Skin of body (tissue), 2 donors: Measurements from ENCODE around the gene PRRT3. TPM values are rescaled to one million over a fixed set of nuclear protein-coding genes. Genes with fewer than 3 reads are reported as not detected.

Experiments used
- DNase-seq: peaks from one replicate; lab custom pipeline; 2025; lab: John Stamatoyannopoulos, UW
- total RNA-seq: library from RNA; depleted of rRNA; stranded (reverse); fragments of >200 nt; gene quantifications from one replicate; pipeline ENCODE4 v1.2.3, GENCODE V29; 2014

The PRRT3 gene
- 1.2 TPM for total RNA-seq

DNA sequence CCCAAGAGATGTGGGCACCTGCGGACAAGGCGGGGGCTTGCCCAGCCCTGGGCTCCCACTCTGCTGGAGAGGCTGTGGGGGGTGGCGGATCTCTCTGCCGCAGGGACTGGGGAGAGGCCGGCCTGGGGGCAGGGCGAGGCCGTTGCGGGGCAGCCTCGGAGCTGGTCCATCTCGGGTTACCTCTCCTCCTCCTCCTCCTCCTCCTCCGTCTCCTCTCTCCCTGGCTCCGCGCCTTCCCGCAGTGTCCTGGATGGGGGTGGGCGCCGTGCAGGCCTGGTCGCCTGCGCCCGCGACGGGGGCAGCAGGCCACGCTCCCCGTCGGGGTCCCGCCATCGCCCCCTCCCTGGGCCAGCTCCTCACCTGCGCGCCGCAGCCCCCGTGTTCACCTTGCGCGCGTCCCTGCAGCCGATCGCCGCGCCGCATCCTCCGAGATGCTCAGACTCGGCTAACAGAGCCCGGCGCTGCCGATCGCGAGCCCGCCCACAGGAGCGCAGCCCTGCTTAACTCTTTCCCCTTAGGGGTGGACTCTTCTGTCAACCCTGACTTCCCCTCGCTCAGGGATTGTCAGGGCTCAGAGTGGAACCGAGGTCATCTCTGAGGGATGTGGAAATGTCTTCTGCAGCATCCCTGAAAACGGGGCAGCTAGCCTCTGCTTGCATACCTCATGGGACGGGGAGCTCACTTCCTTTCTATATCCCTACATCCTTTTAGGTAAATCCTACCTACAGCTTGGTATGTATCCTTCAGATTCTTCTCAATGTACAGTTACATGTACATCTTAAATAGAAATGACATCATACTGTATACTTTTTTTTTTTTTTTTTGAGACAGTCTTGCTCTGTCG lies at the start of gene PRRT3:
Gene PRRT3 (minus strand): TSS at position 447 of the 844 bp plus-strand sequence. CDS start 2,293 bp downstream, outside the sequence.
- no peak for DNase-seq

GRCh38 chr3:10000686-10001085 lies 48.5 kb upstream of the PRRT3 start:
- no peak for DNase-seq

GRCh38 chr3:9994086-9994844 lies 42.1 kb upstream of the PRRT3 start:
- peak; percentile 13 for DNase-seq

DNA sequence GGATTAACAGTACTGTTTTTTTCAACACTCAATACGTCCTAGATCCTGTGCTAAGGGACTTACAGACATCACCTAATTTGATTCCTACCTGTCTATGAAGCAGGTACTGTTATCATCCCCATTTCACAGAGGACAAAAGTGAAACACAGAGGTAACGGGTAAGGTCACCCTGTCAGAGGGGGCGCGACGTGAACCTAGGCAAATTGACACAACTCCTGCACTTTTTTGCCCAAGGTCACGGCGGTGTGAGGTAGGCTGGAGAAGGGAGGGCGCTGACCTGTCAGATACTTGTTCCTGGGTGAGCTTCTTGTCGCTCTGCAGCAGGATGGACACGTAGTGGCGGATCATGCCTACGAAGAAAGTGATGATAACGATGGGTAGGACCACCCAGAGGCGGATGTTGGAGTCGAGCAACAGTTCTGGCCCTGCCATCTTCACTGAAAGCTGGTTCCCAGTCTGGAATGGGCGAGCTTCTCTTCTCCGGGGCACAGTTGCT lies 34.1 kb upstream of the PRRT3 start:
- DNase-seq, result no peak

- no peak for DNase-seq
Measured at GRCh38 chr3:9980251-9980650, 28.0 kb upstream of the PRRT3 start.

GRCh38 chr3:9978710-9979305 lies 26.6 kb upstream of the PRRT3 start:
- no peak for DNase-seq

DNA sequence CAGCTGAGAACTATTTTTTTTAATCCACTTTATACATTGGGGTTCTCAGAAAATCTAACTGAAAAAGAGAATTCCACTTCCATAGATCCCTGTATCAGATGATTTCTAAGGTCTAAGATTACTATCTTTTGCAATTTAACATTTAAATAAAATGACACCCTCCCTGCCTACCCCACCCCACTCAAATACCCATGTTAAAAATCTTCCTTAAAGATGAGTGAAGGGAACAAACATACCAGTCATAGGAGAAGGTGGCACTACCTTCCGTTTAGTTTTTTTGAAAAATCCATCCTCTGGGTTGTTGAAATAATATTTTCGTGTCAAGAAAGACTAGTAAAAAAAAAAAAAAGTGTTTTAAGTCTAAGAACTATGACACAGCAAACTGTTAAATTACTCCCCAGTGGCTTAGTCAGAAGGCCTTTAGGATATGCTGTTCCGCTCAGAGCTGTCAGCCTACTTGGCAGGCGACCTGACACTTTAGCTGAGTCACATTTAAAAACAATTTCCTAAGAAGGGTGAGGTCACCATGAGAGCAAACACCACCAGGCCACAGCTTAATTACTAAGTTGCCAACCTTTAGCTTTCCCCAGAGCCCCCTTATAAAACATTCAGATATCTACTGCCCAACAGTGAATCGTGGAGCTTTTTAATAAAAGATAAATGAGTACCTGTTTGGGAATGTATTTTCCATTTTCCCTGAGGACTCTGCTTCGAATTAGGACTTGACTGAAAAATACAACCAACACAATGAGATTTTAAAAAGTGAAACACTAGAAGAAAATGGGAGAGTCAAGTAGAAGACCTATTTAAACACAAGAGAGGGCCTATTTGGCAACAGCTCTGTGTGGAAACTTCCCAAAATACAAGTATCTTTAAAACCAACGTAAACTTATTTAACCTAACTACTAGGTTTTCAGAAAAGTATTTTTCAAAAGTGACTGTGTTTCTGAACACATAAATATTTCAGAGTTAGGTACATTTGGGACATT lies 24.8 kb upstream of the PRRT3 start:
- DNase-seq, result no peak

DNA sequence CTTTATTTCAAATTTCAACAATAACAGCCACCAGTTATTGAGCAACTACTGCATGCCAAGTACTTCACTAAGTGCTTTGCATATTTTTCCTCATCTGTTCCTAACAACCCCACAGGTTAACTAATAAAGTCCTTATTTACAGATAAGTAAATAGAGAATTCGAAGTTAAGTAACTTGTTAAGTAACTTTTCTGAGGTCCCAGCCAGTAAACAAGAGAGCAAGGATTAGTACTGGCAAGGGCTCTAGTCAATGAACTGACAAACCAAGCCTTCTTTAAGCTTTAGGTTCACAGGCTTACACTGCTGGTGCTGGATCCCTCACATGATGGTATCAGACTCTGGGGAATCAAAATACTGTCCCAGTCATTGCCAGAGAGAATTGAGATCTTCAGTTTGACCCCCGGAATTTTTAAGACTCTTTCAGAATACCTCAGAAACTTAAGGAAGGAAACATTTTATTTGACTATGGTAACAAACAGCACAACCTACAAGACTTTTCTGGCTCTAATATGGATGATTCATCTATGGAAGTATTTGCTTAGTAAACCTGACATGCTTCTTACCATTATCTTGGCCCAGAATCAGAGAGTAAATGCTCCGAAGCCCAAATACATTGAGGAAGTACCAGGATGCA lies 17.9 kb upstream of the PRRT3 start:
- no peak for DNase-seq

DNA sequence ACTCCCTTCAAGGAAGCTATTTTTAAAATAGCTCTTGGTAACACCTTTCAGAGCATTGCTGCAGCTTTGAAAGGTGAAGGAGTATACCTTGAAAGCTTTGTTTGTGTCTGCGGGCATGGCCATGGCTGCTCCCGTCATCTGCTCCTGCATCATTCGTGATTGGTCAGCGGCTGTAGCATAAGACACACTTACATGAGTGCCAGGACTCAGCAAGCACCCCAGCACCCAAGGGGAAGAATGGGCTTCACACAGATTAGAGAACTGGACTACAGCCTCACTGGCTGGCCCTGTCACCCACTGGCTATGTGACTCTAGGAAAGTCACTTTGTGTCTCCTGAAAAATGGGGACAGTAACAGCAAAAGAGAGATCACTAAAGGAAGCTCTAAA lies 17.4 kb upstream of the PRRT3 start:
- no peak for DNase-seq

DNA sequence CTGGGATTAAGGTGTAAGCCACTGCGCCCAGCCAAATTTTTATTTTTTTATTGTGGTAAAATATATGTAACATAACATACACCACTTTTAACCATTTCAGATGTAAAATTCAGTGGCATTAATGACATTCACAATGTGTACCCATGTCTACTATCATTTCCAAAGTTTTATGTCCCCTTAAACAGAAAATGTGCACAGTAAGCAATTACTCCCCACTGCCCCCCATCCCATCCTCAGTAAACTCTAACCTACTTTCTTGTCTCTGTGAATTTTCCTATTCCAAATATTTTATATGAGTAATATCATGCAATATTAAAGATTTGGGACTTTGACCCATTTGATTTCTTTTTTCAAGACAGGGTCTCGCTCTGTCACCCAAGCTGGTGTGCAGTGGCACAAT lies 14.6 kb upstream of the PRRT3 start:
- no peak for DNase-seq

- no peak for DNase-seq
Measured at GRCh38 chr3:9965200-9965875, 13.1 kb upstream of the PRRT3 start.

- no peak for DNase-seq
Measured at GRCh38 chr3:9957214-9957613, 5.0 kb upstream of the PRRT3 start.

DNA sequence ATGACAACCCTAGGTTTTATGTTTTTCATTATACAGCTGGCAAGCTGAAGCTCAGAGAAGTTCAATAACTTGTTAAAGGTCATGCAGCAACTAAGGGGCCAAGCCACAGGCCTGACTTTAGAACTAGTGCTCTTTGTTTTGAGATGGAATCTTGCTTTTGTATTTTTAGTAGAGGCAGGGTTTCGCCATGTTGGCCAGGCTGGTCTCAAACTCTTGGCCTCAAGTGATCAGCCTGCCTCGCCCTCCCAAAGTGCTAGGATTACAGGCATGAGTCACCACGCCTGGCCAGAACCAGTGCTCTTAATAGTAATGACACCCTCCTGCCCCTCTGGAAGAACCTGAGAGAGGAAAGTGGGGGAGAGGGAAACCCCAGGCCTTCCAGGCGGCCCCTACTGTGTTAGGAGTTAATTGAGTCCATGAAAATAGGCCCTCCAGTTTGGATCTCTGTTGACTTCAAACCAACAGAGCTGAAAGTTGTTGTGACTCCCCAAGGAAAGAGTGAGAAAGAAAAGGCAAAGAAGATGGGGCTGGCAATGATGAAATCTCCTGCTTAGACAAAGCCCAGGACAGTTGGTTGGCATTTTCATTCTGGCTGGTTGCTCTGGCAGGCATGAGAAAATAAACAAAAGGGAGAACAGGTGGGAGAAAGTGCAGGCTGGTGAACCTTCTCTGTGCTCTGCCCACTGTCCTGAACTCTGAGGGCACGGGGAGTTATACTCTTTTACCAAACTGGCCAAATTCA lies 3.6 kb upstream of the PRRT3 start:
- no peak for DNase-seq

GRCh38 chr3:9955067-9955502 lies 2.9 kb upstream of the PRRT3 start:
- DNase-seq, result no peak

DNA sequence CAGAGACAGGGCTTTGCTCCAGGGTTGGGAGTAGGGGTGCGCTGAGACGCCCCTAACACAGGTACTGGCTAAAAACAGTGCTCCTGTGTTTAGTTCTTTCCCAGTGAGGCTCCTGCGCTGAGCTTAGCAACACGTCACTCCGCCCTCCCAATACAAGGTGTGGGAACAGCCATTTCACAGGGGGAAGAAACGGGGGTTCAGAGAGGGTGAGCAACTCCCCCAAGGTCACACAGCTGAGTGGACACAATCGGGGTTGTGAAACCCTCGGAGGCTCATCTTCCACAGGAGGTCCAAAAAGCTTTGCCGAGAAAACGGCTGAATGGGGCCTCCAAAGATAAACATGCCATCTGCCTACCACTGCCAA lies 628 bp downstream of the PRRT3 start:
- DNase-seq, result no peak

- no peak for DNase-seq
Measured at GRCh38 chr3:9951126-9951525, 1.1 kb downstream of the PRRT3 start.

- DNase-seq, result no peak
Measured at GRCh38 chr3:9949626-9950025, 2.6 kb downstream of the PRRT3 start.

- DNase-seq, result no peak
Measured at GRCh38 chr3:9949115-9949514, 3.1 kb downstream of the PRRT3 start.

- DNase-seq, result no peak
Measured at GRCh38 chr3:9948586-9948985, 3.6 kb downstream of the PRRT3 start.
